ENCODE data around the gene STRIP2.

Gene STRIP2

GRCh38 chr7:129536323-129536722 is 102.1 kb downstream of the STRIP2 start:
- no peak for DNase-seq

All from NCI-H226 (cell line).